ENCODE measurements around the gene PIWIL1.

Gene PIWIL1

DNA sequence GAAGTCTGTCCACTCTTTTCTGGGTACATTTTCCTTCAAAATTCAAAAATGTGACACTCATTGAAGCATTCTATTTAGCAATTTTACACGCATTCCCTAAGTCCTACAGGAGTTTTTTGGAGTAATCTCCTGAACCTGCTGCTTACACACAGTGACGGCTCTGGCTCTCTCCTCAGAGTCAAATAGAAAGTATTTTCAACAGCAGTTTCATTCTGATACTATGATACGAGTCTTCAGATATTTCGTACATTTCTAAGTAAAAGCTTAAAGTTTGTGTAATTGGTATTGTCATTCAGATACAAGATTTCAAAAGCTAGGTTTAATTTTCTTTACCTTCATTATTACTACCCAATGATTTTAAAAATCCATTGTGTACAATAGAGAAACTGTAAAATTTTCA, 36.4 kb downstream of the PIWIL1 start:
- no peak for DNase-seq (ENCODE audit: low read depth)

- no peak for DNase-seq (ENCODE audit: low read depth)
Observed at GRCh38 chr12:130375296-130376287, 37.9 kb downstream of the PIWIL1 start.

DNA sequence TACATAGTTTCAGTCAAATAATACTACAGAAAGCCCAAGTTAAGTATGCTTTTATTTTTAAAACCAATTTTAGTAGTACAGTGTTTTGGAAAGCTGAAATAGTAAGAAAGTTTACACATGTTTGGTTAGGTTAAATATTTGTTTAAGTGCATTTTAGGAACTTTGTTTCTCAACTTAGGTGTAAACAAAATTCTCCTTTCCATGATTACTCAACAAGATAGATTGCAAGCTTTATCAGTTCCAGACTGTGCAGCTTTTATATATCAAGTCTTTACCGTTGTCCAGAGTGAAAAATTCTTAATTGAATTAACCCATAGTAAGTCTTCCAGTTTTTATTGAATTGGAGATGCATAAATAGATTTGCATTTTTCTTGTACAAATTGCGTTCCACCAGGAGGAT, 45.1 kb downstream of the PIWIL1 start:
- no peak for DNase-seq (ENCODE audit: low read depth)

DNA sequence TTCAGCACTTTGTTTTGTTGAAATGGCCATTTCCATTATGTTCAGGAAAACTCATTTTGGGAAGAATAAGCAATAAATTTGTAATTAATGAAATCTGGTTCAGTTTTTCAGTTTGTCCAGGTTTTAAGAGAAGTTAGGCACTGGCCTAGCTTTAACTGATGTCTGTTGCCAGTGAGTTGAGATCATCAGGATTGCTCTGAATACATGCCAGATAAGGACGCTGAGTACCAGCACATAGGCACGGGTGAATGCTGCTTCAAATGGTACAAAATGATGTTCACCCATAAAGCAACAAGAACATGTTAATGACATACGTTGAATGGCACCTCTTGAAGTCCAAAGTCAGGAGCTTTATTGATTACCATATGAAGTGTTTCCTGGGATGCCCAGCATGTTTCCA, 46.5 kb downstream of the PIWIL1 start:
- DNase-seq (ENCODE audit: low read depth): no peak

DNA sequence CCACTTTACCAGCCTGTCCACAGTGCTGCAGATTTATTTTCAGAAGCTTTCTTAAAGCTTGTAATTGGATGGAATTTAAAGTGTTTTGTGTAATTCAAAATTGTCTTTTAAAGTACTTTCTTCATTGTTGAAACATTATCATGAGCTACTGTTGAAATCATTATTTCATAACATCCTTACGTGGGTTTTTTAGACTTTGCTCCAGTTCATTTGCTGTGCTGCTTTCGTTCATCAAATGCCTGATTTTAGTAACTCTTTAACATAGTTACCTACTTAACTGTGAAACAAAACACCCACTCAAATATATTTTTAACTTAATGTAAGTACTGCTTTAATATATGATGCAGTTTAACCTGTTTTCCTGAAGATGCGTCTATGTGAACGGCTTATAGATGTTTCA, 47.5 kb downstream of the PIWIL1 start:
- no peak for DNase-seq (ENCODE audit: low read depth)

DNA sequence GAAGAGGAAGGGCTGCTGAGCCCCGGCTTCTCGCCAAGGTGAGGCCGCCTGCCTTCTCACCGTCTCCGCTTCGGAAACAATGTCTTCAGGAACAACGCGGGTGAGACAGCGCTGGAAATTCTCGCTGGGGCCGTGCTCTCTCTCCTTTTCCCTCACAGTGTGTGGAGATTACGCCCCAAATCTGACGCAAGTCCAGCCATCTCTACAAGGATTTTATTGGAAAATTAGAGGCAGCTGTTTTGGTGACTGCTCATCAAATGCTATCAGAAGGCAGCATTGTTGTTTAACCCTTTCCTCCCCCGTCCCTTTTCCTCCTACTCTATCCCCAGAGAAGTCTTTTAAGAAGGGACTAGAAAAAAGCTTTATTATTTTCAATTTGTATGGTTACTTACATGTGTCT, 53.5 kb downstream of the PIWIL1 start:
- DNase-seq (ENCODE audit: low read depth): no peak

- DNase-seq (ENCODE audit: low read depth): no peak
Observed at GRCh38 chr12:130394906-130395305, 57.2 kb downstream of the PIWIL1 start.

GRCh38 chr12:130396667-130397066, 59.0 kb downstream of the PIWIL1 start:
- DNase-seq (ENCODE audit: low read depth): no peak

- DNase-seq (ENCODE audit: low read depth): no peak
Observed at GRCh38 chr12:130398100-130398848, 60.6 kb downstream of the PIWIL1 start.

DNA sequence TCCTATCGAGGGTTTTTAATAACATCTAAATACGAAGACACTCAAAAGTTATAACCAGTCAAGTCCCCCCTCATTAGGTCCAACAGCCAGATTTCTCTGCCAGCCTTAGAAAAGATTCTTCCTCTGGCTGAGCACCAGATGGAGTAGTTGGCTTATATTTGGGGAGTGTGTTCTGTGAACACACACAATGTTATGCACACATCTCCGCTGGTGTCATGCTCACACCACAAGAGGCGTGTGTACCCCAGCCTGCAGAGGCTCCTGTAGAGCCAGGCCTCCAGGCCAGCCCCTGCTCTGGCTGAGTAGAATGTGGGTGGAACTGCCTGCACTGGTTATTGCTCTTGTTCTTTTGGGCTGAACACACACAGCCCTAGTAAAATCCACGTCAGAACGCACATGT, 64.0 kb downstream of the PIWIL1 start:
- DNase-seq (ENCODE audit: low read depth): no peak

DNA sequence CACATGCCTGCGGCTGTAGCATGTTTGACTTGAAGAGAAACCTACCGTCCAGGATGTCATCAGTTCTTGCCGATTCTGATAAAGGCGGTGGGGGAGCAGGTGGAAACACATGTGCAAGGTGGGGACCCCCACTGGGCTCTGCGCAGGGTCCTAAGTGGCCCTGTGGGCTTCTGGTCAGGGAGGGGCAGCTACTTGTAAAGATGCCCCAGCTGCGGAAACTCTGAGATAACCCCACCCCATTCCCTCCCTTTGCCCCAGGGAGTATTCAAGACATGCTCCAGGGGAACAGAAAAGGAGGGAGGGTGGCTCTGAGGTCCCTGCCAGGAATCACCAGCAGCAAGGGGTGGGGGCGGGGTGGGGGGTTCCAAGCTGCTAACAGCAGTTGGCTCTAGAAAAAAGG, 67.6 kb downstream of the PIWIL1 start:
- no peak for DNase-seq (ENCODE audit: low read depth)

- no peak for DNase-seq (ENCODE audit: low read depth)
Observed at GRCh38 chr12:130412384-130412783, 74.7 kb downstream of the PIWIL1 start.

GRCh38 chr12:130413909-130414308, 76.2 kb downstream of the PIWIL1 start:
- no peak for DNase-seq (ENCODE audit: low read depth)

- no peak for DNase-seq (ENCODE audit: low read depth)
Observed at GRCh38 chr12:130414381-130414780, 76.7 kb downstream of the PIWIL1 start.

- DNase-seq (ENCODE audit: low read depth): no peak
Observed at GRCh38 chr12:130418251-130418650, 80.6 kb downstream of the PIWIL1 start.

DNA sequence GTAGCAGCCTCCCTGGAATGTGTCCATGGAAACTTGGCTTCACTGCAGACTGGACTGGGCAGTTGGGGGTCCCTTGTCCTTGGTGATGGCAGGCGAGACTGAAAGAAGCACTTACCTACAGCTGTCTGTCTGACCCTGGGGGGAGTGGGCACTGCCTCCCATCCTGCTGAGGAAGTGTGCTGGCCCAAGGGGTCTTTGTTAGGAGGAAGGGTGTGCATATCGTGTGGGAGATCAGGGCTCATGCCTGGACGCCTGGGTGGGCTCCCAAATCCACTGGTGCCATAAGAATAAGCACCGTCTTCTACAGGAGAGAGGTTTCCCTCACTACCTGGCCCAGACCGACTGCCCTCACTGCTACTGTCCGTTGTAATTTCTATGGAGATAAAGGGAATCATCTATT, 81.4 kb downstream of the PIWIL1 start:
- DNase-seq (ENCODE audit: low read depth): no peak

DNA sequence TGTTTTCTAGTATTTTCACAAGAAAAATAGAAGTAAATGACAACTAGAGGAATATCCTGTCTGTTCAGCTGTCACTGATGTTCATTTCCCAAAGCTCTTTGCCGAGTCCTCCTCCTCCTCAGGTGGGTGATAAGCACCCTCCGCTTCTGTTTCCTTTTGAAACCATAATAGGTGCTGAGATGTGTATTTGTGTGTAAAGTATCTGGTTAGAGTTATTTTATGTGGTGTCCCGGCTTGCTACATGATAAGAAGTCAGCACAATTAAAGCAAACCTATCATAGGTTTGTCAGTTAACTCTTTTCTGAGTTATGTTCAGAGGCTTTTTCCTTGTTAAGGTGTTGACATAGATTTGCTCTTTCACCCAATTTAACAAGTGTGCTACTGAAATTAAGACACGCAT, 82.4 kb downstream of the PIWIL1 start:
- no peak for DNase-seq (ENCODE audit: low read depth)

GRCh38 chr12:130421896-130422295, 84.2 kb downstream of the PIWIL1 start:
- no peak for DNase-seq (ENCODE audit: low read depth)

All from activated gamma-delta T cell treated with anti-CD3 and anti-CD28 coated beads, Interleukin-2, amount 50 U/mL, for 16 hours (primary cell).